ENCODE data around the gene SYT9. TPM values are rescaled to one million over a fixed set of nuclear protein-coding genes. Genes with fewer than 3 reads are reported as not detected.

Gene SYT9
- polyA plus RNA-seq, 2 of the 4 experiments (the other 2 are of a cell fraction): 0.10 TPM; not detected in 1

DNA sequence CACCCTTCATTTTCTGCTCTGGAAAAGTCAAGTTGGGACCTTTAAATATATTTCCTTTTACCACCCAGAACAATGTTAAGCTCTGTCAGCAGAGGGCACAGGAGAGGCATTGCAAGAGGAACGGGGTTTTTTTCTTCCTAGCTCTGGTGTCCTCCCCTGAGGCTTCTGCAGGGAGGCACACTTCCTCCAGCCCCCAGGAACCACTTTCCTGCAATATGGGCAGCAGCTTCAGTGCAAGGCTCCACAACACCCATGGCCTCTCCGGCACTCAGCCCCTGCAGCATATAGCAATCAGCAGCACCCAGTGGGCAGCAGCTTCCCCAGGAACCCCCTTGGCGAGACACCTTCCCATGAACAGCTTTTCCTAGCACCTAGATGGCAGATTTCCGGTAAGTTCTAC is 101.4 kb downstream of the SYT9 start (continued):
- TF ChIP-seq, protein P1, sequence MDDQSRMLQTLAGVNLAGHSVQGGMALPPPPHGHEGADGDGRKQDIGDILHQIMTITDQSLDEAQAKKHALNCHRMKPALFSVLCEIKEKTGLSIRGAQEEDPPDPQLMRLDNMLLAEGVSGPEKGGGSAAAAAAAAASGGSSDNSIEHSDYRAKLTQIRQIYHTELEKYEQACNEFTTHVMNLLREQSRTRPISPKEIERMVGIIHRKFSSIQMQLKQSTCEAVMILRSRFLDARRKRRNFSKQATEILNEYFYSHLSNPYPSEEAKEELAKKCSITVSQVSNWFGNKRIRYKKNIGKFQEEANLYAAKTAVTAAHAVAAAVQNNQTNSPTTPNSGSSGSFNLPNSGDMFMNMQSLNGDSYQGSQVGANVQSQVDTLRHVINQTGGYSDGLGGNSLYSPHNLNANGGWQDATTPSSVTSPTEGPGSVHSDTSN (IDR thresholded peaks at IDR 0.05): no peak
- TF ChIP-seq MAFK (IDR thresholded peaks at IDR 0.05; ENCODE audit: partially characterized antibody) (no peak), MAZ (IDR thresholded peaks at IDR 0.05; ENCODE audit: borderline replicate concordance, low read depth, low read length) (no peak), HOXA7 (CRISPR knock-in tag; IDR thresholded peaks at IDR 0.05) (no peak), CHD4 (IDR thresholded peaks at IDR 0.05; ENCODE audit: borderline replicate concordance) (no peak), POLR2AphosphoS2 (conservative IDR thresholded peaks at IDR 0.05; ENCODE audit: low read length) (no peak)
- TF ChIP-seq, protein P2, sequence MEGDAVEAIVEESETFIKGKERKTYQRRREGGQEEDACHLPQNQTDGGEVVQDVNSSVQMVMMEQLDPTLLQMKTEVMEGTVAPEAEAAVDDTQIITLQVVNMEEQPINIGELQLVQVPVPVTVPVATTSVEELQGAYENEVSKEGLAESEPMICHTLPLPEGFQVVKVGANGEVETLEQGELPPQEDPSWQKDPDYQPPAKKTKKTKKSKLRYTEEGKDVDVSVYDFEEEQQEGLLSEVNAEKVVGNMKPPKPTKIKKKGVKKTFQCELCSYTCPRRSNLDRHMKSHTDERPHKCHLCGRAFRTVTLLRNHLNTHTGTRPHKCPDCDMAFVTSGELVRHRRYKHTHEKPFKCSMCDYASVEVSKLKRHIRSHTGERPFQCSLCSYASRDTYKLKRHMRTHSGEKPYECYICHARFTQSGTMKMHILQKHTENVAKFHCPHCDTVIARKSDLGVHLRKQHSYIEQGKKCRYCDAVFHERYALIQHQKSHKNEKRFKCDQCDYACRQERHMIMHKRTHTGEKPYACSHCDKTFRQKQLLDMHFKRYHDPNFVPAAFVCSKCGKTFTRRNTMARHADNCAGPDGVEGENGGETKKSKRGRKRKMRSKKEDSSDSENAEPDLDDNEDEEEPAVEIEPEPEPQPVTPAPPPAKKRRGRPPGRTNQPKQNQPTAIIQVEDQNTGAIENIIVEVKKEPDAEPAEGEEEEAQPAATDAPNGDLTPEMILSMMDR (IDR thresholded peaks at IDR 0.05): peak; percentile 53

DNA sequence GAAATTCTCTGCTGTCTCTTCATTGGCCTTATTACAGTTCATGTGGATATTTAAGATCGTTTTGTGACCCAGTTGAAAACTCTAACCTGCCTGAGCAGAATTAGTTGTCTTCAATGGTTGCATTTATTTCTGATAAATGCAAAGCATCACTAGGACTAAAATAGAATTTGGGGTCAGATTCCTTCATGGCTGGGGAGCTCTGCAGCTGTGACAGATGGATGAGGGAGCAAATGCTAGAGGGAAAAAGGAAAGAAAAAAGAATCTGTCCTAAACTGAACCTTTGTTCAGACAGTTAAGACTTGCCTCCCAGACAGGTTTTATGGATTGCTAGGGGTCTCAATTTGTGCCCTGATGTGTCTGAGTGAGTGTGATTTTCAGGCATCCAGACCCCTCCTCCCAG is 113.0 kb downstream of the SYT9 start:
- ChIA-PET CTCF (interaction anchor here (0.9 kb wide), 1 partner anchor 207 kb away, joined by 3 read pairs; no protein-coding TSS in a partner anchor), POLR2A (no interaction called here)
- TF ChIP-seq, protein P3, sequence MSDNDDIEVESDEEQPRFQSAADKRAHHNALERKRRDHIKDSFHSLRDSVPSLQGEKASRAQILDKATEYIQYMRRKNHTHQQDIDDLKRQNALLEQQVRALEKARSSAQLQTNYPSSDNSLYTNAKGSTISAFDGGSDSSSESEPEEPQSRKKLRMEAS (IDR thresholded peaks at IDR 0.05): no peak
- TF ChIP-seq, protein P4, sequence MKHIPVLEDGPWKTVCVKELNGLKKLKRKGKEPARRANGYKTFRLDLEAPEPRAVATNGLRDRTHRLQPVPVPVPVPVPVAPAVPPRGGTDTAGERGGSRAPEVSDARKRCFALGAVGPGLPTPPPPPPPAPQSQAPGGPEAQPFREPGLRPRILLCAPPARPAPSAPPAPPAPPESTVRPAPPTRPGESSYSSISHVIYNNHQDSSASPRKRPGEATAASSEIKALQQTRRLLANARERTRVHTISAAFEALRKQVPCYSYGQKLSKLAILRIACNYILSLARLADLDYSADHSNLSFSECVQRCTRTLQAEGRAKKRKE (CRISPR knock-in tag; IDR thresholded peaks at IDR 0.05; ENCODE audit: low read depth): no peak
- TF ChIP-seq NFE2L2 (conservative IDR thresholded peaks at IDR 0.05; ENCODE audit: low read length) (no peak), ZC3H11A (IDR thresholded peaks at IDR 0.05) (no peak), SREBF2 (IDR thresholded peaks at IDR 0.05) (no peak), POLR2AphosphoS2 (conservative IDR thresholded peaks at IDR 0.05; ENCODE audit: low read length) (no peak), EP300 (IDR thresholded peaks at IDR 0.05) (no peak), FOXS1 (CRISPR knock-in tag; IDR thresholded peaks at IDR 0.05) (no peak), EHF (CRISPR knock-in tag; IDR thresholded peaks at IDR 0.05) (no peak), SMC3 (IDR thresholded peaks at IDR 0.05) (no peak)
- TF ChIP-seq, protein P5, sequence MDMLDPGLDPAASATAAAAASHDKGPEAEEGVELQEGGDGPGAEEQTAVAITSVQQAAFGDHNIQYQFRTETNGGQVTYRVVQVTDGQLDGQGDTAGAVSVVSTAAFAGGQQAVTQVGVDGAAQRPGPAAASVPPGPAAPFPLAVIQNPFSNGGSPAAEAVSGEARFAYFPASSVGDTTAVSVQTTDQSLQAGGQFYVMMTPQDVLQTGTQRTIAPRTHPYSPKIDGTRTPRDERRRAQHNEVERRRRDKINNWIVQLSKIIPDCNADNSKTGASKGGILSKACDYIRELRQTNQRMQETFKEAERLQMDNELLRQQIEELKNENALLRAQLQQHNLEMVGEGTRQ (IDR thresholded peaks at IDR 0.05): no peak
- TF ChIP-seq, protein P6, sequence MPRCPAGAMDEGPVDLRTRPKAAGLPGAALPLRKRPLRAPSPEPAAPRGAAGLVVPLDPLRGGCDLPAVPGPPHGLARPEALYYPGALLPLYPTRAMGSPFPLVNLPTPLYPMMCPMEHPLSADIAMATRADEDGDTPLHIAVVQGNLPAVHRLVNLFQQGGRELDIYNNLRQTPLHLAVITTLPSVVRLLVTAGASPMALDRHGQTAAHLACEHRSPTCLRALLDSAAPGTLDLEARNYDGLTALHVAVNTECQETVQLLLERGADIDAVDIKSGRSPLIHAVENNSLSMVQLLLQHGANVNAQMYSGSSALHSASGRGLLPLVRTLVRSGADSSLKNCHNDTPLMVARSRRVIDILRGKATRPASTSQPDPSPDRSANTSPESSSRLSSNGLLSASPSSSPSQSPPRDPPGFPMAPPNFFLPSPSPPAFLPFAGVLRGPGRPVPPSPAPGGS (IDR thresholded peaks at IDR 0.05): no peak
- Histone ChIP-seq H3K9me3 (no peaks in the 10 kb centered on the region), H3K4me2 (no peak overlapping the region), H3K4me1 (no peaks in the 10 kb centered on the region), H3K27ac (no peak overlapping the region), H3K4me3 (no peak overlapping the region)
- no peak for DNase-seq (ENCODE audit: low read depth in 1 of 2, low spot score in 1 of 2)
- no peak for ATAC-seq
- WGBS (ENCODE audit: missing lambda C conversion rate): 12% methylated on average over 1 of the region's 1 CpG
- no peak for FAIRE-seq

DNA sequence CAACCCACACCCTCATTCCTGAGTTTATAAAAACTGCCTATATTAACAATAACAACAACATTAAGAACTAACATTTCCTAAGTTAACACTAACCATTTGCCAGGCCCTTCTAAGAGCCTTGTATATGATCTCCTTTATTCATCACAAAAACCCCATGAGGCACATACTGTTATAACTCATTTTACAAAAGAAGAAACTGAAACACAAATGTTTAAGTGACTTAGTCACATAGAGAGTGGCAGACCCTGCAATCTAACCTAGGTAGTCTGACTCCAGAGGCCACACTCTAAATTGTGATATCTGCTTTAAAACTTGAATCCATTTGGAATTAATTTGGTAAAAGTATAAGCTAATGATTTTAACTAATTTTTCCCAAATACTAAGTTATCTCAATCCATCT is 116.1 kb downstream of the SYT9 start:
- H3K27ac ChIP-seq: no peak overlapping the region
- CTCF ChIA-PET: no interaction called here
- H3K4me2 ChIP-seq: no peak overlapping the region
- H3K4me3 ChIP-seq: no peak overlapping the region
- DNase-seq (ENCODE audit: low read depth in 1 of 2, low spot score in 1 of 2): no peak
- no peak for FAIRE-seq
- H3K9me3 ChIP-seq: peaks cover 2% of the 10 kb centered on the region; the same call in 1 of the 3 replicates
- no peak for TF ChIP-seq CBX2 (IDR thresholded peaks at IDR 0.05; ENCODE audit: borderline replicate concordance, low read depth)
- no peak for TF ChIP-seq HEYL (CRISPR knock-in tag; IDR thresholded peaks at IDR 0.05)
- no peak for TF ChIP-seq TP53 (CRISPR knock-in tag; IDR thresholded peaks at IDR 0.05)
- no peak for TF ChIP-seq PHF8 (IDR thresholded peaks at IDR 0.05; ENCODE audit: borderline replicate concordance, low read depth)
- no peak for TF ChIP-seq HOXB5 (CRISPR knock-in tag; IDR thresholded peaks at IDR 0.05)
- TF ChIP-seq GATA3 (IDR thresholded peaks at IDR 0.05; ENCODE audit: borderline replicate concordance): no peak
- no peak for TF ChIP-seq POLR2A (IDR thresholded peaks at IDR 0.05; ENCODE audit: low read length)
- no peak for TF ChIP-seq RNF2 (IDR thresholded peaks at IDR 0.05; ENCODE audit: borderline replicate concordance, low read depth)
- TF ChIP-seq, protein P7, sequence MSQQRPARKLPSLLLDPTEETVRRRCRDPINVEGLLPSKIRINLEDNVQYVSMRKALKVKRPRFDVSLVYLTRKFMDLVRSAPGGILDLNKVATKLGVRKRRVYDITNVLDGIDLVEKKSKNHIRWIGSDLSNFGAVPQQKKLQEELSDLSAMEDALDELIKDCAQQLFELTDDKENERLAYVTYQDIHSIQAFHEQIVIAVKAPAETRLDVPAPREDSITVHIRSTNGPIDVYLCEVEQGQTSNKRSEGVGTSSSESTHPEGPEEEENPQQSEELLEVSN (IDR thresholded peaks at IDR 0.05; ENCODE audit: borderline replicate concordance, low read depth): no peak
- TF ChIP-seq, protein P8, sequence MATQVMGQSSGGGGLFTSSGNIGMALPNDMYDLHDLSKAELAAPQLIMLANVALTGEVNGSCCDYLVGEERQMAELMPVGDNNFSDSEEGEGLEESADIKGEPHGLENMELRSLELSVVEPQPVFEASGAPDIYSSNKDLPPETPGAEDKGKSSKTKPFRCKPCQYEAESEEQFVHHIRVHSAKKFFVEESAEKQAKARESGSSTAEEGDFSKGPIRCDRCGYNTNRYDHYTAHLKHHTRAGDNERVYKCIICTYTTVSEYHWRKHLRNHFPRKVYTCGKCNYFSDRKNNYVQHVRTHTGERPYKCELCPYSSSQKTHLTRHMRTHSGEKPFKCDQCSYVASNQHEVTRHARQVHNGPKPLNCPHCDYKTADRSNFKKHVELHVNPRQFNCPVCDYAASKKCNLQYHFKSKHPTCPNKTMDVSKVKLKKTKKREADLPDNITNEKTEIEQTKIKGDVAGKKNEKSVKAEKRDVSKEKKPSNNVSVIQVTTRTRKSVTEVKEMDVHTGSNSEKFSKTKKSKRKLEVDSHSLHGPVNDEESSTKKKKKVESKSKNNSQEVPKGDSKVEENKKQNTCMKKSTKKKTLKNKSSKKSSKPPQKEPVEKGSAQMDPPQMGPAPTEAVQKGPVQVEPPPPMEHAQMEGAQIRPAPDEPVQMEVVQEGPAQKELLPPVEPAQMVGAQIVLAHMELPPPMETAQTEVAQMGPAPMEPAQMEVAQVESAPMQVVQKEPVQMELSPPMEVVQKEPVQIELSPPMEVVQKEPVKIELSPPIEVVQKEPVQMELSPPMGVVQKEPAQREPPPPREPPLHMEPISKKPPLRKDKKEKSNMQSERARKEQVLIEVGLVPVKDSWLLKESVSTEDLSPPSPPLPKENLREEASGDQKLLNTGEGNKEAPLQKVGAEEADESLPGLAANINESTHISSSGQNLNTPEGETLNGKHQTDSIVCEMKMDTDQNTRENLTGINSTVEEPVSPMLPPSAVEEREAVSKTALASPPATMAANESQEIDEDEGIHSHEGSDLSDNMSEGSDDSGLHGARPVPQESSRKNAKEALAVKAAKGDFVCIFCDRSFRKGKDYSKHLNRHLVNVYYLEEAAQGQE (IDR thresholded peaks at IDR 0.05): no peak
- POLR2A ChIA-PET: no interaction called here
- no peaks in the 10 kb centered on the region for H3K4me1 ChIP-seq
- ATAC-seq: no peak

Measured in A549 (cell line).